GM18519 (cell line): ENCODE measurements around the gene GNAO1.

Source experiments
- ATAC-seq: cut with Tn5 transposase; IDR thresholded peaks from one replicate; pipeline ENCODE4 v1.9.1; 2021; ENCODE audit warnings: mild to moderate bottlenecking, moderate library complexity; ENCODE audit not compliant: unreplicated experiment, low FRiP score

Gene GNAO1

GRCh38 chr16:56263711-56264608 lies 72.7 kb downstream of the GNAO1 start:
- ATAC-seq: no peak

GRCh38 chr16:56264609-56264972 lies 73.3 kb downstream of the GNAO1 start:
- ATAC-seq: no peak

DNA sequence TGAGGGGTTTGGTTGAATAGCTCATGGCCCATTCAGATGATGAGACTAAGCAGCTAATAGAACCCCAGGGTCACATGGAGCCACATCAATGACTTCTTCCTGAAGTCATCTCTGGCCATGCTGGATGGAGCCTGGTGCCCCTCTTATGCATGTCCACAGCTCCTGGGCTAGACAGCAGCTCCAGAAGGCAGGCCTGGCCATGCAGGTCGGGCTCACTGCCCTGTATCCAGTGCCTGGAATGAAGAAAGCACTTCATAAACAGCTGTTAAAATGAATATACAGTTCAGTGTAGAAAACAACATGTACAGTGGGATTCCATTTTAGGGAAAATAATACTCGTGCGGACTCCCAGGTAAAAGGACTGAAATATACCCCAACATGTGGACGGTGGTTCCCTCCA lies 73.9 kb downstream of the GNAO1 start:
- ATAC-seq: no peak

DNA sequence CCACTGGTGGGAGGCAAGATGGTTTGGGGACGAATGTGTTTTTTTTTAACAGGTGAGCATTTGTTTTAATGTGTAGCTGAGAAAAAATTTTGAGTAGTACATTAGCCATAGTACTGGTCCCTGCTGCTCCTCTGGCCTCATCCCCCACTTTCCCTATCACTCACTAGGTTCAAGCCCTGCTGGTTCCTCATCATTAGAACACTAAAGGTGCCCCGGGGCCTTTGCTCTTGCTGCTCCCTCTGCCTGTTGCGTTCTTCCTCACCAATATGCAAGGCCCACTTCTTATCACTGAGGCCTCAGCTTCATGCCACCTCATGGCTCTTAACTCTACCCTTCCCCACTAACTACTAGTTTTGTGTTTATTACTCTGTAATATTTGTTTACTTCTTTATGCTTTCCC lies 74.5 kb downstream of the GNAO1 start:
- ATAC-seq: no peak

DNA sequence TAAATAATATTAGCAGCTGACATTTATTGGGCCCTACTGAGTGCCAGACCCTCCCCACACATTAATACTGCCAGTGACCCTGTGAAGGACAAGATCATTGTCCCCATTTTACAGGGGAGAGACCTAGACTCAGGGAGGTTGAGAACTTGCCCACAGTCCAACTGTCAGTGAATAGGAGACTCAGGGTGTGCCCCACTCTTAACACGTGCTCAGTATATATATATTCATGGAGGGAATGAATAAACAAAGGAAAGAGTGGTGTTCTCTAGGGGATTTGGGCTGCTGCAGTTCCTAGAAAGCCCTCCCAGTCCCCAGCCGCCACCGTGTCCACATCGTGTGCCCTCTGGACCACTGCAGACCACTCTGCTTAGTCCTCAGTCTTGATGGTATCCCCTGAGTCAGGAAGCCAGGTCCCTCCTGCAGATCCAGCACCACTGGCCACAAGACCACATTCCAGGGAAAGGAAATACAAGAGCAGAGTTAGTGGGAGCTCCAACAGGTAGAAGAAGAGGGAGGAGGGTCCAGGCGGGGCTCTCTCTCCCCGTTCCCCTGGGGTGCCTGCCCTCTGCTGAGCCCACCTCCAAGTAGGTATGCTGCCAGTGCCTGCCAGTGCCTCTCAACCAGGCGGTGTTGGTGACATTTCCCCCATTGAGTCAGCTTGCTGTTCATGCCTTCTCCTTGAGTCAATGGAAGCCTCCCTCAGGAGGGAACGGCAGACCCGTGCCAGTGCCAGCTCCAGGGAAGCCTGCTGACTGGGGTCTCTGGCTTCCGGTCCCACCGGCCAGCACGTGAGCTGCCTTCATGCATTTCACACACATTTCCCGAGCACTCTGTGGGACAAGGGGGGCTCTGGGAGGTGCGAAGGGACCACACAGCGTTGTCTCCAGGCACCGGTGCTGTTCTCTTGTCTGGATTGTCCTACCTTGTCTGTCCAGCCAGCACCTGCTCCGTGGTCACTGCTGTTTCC lies 75.6 kb downstream of the GNAO1 start:
- ATAC-seq: no peak

DNA sequence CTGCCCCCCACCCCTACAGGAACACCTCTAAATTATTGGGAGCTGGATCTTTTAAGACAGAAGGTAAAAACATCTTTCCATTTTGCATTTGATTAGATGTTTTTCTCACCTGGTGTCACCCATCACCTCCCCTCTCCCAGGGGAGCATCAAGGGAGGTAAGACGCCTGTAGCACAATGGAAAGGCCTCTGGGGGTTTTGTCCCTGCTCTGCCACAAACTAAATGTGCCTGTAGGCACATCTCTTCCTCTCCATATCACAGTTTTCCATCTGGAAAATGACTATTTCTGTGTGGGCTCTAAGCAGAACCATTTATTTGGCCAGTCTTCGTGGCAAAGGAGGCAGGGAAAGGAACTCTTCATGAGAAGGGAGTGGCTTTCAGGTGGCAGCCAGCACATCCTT lies 76.6 kb downstream of the GNAO1 start:
- no peak for ATAC-seq

- no peak for ATAC-seq
Observed at GRCh38 chr16:56268799-56269198, 77.5 kb downstream of the GNAO1 start.

- no peak for ATAC-seq
Observed at GRCh38 chr16:56269281-56269680, 78.0 kb downstream of the GNAO1 start.

DNA sequence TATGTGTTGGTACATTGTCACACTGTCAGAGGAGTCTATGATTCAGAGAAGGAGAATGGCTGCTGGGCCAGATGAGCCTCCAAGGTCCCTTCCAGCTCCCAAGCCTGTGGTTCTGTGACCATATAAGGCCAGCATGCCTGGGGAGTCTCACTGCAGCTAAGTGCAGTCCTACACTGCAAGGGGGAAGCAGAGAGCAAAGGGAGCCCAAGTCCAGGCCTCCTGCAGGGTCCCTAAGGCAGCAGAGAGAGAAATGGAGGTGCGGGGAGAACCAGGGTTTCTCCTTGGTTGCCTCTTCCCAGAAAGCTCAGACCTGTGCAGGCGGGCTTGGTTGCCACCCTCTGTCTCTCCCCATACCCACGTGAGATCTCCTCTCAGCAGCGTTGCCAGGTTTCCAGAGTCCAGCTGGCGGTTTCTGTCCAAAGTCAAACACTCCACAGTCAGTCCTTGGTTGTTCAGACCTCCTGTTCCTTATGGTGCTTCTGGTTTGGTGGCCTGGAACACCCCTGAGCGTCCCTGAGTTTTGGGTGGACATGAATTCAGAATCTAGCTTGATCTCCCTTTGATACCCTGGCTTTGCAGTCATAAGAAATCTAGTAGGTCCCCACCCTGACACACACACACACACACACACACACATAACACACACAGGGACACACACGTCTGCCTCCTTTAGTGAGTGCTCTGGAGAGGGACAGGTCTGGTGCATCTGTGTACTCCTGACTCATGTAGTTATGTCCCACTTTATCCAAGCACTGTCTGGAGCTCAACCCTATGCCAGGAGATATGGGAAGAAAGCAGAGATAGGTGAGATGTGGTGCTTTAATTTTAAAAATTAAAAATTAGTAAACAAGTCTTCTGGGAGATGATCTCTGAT lies 78.8 kb downstream of the GNAO1 start:
- ATAC-seq: no peak

DNA sequence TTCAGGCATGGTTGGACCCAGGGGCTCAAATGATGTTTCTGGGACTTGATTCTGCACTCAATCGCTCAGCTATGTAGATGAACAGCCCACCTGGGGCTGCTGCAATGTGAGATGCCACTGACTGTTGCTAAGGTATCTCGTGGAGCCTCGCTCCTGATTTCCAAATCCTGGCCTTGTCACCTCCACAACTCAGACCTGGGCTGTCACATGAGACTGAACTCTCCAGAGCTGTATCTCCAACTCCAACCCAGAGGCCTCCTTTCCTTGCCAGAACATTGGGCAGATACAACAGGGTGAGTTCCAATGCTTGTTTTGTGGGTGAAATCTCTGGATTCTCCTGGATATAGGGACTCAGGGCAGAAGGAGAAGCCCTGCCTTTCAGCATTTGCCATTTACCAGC lies 79.5 kb downstream of the GNAO1 start:
- ATAC-seq: no peak

DNA sequence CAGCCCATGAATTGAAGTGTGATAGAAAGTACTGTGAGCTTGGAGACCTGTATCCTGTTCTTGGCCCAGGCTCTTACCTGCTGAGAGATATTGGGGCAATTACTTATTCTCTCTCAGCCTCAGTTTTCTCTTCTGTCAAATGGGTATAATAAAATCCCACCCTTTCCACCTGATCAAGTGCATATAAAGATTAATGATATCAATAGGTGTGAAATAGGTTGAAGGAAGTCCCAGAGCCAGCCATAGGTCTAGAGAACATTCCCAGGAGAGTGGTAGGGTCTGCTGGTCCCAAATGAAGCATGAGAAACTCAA lies 81.2 kb downstream of the GNAO1 start:
- ATAC-seq: no peak

DNA sequence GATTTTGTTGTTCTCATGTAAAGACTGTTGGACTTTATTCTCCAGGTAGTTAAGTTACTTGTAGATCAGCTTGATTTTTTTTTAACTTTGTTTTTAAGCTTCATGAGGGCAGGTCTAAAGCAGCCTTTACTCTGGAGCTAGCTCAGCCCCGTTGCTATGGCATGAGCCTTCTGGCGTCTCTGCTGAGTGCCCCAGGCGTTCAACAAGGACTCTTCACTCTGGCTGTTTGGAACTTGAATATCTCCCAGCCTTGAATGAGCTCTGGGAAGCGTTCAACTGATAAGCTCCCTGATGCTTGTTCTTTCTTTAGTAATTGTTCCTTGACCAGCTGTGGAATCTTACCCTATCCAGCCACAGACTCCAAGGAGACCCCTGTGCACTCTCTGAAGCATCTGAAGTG lies 82.3 kb downstream of the GNAO1 start:
- no peak for ATAC-seq

DNA sequence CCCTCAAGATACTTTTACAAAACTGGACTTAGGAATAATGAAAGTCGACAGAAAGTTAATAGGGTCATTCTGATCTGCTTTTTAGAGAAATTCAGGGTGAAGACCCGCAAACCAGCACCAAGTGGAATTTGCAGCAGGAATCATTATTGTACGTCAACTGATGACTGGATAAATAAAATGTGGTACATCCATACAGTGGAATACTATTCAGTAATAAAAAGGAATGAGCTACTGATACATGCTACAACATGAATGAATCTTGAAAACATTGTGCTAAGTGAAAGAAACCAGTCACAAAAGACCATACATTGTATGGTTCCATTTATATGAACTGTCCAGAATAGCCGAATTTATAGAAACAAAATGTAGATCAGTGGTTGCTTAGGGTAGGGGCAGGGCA lies 83.1 kb downstream of the GNAO1 start:
- ATAC-seq: no peak

GRCh38 chr16:56275076-56275475 lies 83.8 kb downstream of the GNAO1 start:
- ATAC-seq: no peak

- ATAC-seq: no peak
Observed at GRCh38 chr16:56275801-56276200, 84.5 kb downstream of the GNAO1 start.

- ATAC-seq: no peak
Observed at GRCh38 chr16:56277075-56277474, 85.8 kb downstream of the GNAO1 start.

GRCh38 chr16:56278196-56278855 lies 87.0 kb downstream of the GNAO1 start:
- no peak for ATAC-seq

DNA sequence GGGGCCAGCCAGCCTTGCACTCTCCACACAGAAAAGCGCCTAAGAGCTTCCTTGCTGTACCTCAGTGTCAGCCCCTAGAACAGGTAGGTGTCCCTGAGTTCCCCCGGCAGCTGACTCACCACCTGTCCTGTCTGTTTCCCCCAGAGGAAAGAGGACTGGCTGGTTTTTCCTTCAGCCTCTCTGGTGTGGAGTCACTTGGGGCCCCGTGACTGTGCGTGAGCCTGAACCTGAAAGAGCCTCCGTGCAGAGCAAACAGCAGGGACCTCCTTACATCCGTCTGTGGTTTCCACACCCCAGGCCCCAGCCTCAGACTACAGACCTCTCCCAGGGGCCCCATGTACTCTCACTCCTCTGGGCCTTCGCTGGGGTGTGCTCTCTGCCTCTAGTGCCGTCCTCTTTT lies 87.8 kb downstream of the GNAO1 start:
- no peak for ATAC-seq

DNA sequence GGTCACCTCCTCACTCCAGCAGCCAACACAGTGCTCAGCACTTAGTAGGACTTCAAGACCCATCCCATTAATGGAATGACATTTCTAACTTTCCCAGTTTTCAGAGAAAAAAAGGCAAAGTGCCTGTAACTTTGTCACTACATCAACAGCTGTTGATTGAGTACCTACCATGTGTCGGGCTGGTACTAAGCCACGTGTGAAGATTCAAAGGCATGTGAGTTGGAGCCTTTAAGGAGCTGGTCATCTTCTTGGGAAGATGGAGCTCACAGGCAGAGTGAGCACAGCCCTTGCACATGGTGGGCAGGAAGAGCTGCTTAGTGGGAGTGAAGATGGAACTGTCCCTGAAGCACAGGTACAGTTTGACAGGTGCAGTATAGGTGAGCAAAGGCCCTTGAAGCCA lies 88.6 kb downstream of the GNAO1 start:
- no peak for ATAC-seq

DNA sequence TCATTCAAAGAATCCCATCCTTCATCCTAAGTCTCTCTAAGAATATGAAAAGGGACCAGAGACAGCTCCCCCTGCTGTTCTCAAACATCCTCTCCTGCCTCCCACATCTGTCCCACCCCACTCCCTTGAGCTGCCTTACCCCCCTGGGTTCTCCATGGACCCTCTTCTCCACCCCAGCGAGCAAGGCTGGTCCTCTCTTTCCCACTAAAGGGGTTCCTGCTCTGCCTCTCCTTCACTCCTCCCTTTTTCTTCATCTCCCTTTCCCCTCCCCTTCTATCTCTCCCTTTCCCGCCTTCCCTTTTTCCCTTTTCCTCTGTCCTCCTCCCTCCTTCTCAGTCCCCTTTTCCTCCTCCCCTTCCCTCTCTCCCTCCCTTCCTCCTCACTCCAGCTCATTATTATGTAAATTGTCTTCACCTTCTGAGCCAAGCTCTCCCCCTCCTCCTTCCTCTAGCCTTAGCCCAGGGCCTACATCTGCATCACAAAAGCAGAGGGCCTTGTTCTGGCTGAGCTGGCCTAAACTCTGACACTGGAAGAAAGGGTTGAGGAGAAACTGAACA lies 90.0 kb downstream of the GNAO1 start:
- ATAC-seq: no peak
